GM23338 (cell line): Measurements from ENCODE around the gene PIGR. TPM values are rescaled to one million over a fixed set of nuclear protein-coding genes. Genes with fewer than 3 reads are reported as not detected.

Source experiments
- ATAC-seq: fragments of 200-7000 bp; cut with Tn5 transposase; 3 replicates; pipeline ENCODE4 v1.9.1; 2020
- DNase-seq: peaks from one replicate; pipeline ENCODE4 v3.0.0-alpha.2; 2015; ENCODE audit warnings: low spot score
- H2AFZ ChIP-seq: fragments of 200-600 bp; sonication (generic); 2 replicates; pipeline ENCODE4 v1.8.0; 2016; ENCODE audit warnings: antibody characterized with exemption, mild to moderate bottlenecking, moderate library complexity
- H3F3A ChIP-seq: fragments of 200-600 bp; sonication (generic); replicated peaks from 2 replicates; pipeline ENCODE4 v1.8.0; 2017; ENCODE audit warnings: antibody characterized with exemption, mixed run types, low read depth
- H3K27ac ChIP-seq: fragments of 200-600 bp; sonication (generic); 2 replicates; pipeline ENCODE4 v1.6.1; 2016; ENCODE audit warnings: low read depth
- H3K27me3 ChIP-seq: fragments of 200-600 bp; sonication (generic); 2 replicates; pipeline ENCODE4 v1.8.0; 2016; ENCODE audit warnings: mild to moderate bottlenecking, mixed run types, moderate library complexity; ENCODE audit not compliant: insufficient read depth
- H3K36me3 ChIP-seq: fragments of 200-600 bp; sonication (generic); 2 replicates; pipeline ENCODE4 v1.8.0; 2016; ENCODE audit warnings: mild to moderate bottlenecking; ENCODE audit not compliant: insufficient read depth
- H3K4me1 ChIP-seq: fragments of 200-600 bp; sonication (generic); 2 replicates; pipeline ENCODE4 v1.8.0; 2016; ENCODE audit warnings: mild to moderate bottlenecking, moderate library complexity; ENCODE audit not compliant: insufficient read depth
- H3K4me2 ChIP-seq: fragments of 200-600 bp; sonication (generic); 2 replicates; pipeline ENCODE4 v1.7.1; 2017; ENCODE audit warnings: mixed run types
- H3K4me3 ChIP-seq: fragments of 200-600 bp; sonication (generic); 2 replicates; pipeline ENCODE4 v1.6.1; 2016; ENCODE audit warnings: mixed run types
- H3K79me2 ChIP-seq: fragments of 200-600 bp; sonication (generic); replicated peaks from 2 replicates; pipeline ENCODE4 v1.8.0; 2017; ENCODE audit warnings: mild to moderate bottlenecking; ENCODE audit not compliant: insufficient read depth
- H3K9me2 ChIP-seq: fragments of 200-600 bp; sonication (generic); 2 replicates; pipeline ENCODE4 v1.8.0; 2017; ENCODE audit not compliant: insufficient read depth
- H4K20me1 ChIP-seq: fragments of 200-600 bp; sonication (generic); replicated peaks from 2 replicates; pipeline ENCODE4 v1.8.0; 2017; ENCODE audit warnings: mild to moderate bottlenecking; ENCODE audit not compliant: insufficient read depth
- H3K27ac Mint-ChIP-seq: 2 replicates; pipeline ENCODE4 v1.8.0; 2020; ENCODE audit warnings: inconsistent platforms, mild to moderate bottlenecking, moderate library complexity, mixed read lengths
- H3K27me3 Mint-ChIP-seq: 3 replicates; pipeline ENCODE4 v1.8.0; 2022; ENCODE audit warnings: low read depth, mild to moderate bottlenecking, moderate library complexity, mixed read lengths, inconsistent platforms; ENCODE audit not compliant: insufficient read depth, poor library complexity
- H3K36me3 Mint-ChIP-seq: 3 replicates; pipeline ENCODE4 v1.8.0; 2021; ENCODE audit warnings: low read depth, mild to moderate bottlenecking, inconsistent platforms, moderate library complexity, mixed read lengths
- H3K4me1 Mint-ChIP-seq: 3 replicates; pipeline ENCODE4 v1.8.0; 2020; ENCODE audit warnings: mild to moderate bottlenecking, inconsistent platforms, mixed read lengths
- H3K4me3 Mint-ChIP-seq: 3 replicates; pipeline ENCODE4 v1.8.0; 2021; ENCODE audit warnings: moderate library complexity, mild to moderate bottlenecking, inconsistent platforms, mixed read lengths
- H3K9me3 Mint-ChIP-seq: 3 replicates; pipeline ENCODE4 v1.8.0; 2020; ENCODE audit warnings: moderate library complexity, mild to moderate bottlenecking, inconsistent platforms, mixed read lengths
- EZH2 ChIP-seq: fragments of 200-600 bp; sonication (generic); IDR thresholded peaks from one replicate; pipeline ENCODE4 v1.8.0; 2017; ENCODE audit warnings: antibody characterized with exemption, mild to moderate bottlenecking, low read depth; ENCODE audit not compliant: unreplicated experiment
- NANOG ChIP-seq: IDR thresholded peaks from 2 replicates; pipeline ENCODE4 v1.6.1; 2016; ENCODE audit warnings: antibody characterized with exemption, borderline replicate concordance
- ZNF114 ChIP-seq: fragments of 250-450 bp; sonication (Bioruptor Pico); IDR thresholded peaks from 2 replicates; pipeline ENCODE4 v1.5.0; 2020; ENCODE audit warnings: mild to moderate bottlenecking, moderate library complexity
- ZNF331 ChIP-seq: fragments of 250-450 bp; sonication (Bioruptor Pico); IDR thresholded peaks from 2 replicates; pipeline ENCODE4 v1.5.0; 2020; ENCODE audit warnings: low read depth, mild to moderate bottlenecking, moderate library complexity
- polyA plus RNA-seq: library from polyadenylated mRNA; unstranded; fragments of >200 nt; fragmentation: Nextera tagmentation; extraction: Ambion mirVana; gene quantifications from 2 replicates; pipeline ENCODE4 v1.2.1, GENCODE V29; 2016
- total RNA-seq: library from RNA; depleted of rRNA; stranded (reverse); fragments of >200 nt; shearing (Covaris generic); gene quantifications from 2 replicates; pipeline ENCODE4 v1.2.3, GENCODE V29; 2014
- TF ChIP-seq, protein P1 (sequence below): IDR thresholded peaks from one replicate; pipeline ENCODE4 v1.6.1; 2018; ENCODE audit warnings: antibody characterized with exemption; ENCODE audit not compliant: unreplicated experiment
- TF ChIP-seq, protein P2 (sequence below): IDR thresholded peaks from 2 replicates; pipeline ENCODE4 v1.6.1; 2016; ENCODE audit warnings: antibody characterized with exemption
- TF ChIP-seq, protein P3 (sequence below): fragments of 250-450 bp; sonication (Bioruptor Pico); IDR thresholded peaks from 2 replicates; pipeline ENCODE4 v1.5.0; 2020; ENCODE audit warnings: mild to moderate bottlenecking, moderate library complexity

PIGR gene
- total and polyA plus RNA-seq, 2 experiments from 2014 or later, result not detected

- H3K27ac Mint-ChIP-seq, result no peak overlapping the region
- no peaks in the 10 kb centered on the region for H3F3A ChIP-seq
- H3K4me2 ChIP-seq, result no peak overlapping the region
- H3K79me2 ChIP-seq, result no peaks in the 10 kb centered on the region
- H3K4me3 ChIP-seq, result no peak overlapping the region
- no peak for ATAC-seq
- no peaks in the 10 kb centered on the region for H3K9me3 Mint-ChIP-seq
- H3K36me3 Mint-ChIP-seq, result no peaks in the 10 kb centered on the region
- no peak overlapping the region for H2AFZ ChIP-seq
- peaks cover 5% of the 10 kb centered on the region; the same call in 1 of the 2 replicates for H3K9me2 ChIP-seq
- H3K4me1 Mint-ChIP-seq, result no peaks in the 10 kb centered on the region
- H3K4me1 ChIP-seq, result no peaks in the 10 kb centered on the region
- no peaks in the 10 kb centered on the region for H4K20me1 ChIP-seq
- TF ChIP-seq, protein P1, sequence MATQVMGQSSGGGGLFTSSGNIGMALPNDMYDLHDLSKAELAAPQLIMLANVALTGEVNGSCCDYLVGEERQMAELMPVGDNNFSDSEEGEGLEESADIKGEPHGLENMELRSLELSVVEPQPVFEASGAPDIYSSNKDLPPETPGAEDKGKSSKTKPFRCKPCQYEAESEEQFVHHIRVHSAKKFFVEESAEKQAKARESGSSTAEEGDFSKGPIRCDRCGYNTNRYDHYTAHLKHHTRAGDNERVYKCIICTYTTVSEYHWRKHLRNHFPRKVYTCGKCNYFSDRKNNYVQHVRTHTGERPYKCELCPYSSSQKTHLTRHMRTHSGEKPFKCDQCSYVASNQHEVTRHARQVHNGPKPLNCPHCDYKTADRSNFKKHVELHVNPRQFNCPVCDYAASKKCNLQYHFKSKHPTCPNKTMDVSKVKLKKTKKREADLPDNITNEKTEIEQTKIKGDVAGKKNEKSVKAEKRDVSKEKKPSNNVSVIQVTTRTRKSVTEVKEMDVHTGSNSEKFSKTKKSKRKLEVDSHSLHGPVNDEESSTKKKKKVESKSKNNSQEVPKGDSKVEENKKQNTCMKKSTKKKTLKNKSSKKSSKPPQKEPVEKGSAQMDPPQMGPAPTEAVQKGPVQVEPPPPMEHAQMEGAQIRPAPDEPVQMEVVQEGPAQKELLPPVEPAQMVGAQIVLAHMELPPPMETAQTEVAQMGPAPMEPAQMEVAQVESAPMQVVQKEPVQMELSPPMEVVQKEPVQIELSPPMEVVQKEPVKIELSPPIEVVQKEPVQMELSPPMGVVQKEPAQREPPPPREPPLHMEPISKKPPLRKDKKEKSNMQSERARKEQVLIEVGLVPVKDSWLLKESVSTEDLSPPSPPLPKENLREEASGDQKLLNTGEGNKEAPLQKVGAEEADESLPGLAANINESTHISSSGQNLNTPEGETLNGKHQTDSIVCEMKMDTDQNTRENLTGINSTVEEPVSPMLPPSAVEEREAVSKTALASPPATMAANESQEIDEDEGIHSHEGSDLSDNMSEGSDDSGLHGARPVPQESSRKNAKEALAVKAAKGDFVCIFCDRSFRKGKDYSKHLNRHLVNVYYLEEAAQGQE, result no peak
- TF ChIP-seq, protein P2, sequence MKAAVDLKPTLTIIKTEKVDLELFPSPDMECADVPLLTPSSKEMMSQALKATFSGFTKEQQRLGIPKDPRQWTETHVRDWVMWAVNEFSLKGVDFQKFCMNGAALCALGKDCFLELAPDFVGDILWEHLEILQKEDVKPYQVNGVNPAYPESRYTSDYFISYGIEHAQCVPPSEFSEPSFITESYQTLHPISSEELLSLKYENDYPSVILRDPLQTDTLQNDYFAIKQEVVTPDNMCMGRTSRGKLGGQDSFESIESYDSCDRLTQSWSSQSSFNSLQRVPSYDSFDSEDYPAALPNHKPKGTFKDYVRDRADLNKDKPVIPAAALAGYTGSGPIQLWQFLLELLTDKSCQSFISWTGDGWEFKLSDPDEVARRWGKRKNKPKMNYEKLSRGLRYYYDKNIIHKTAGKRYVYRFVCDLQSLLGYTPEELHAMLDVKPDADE, result no peak
- TF ChIP-seq ZNF331 (CRISPR knock-in tag), result no peak
- TF ChIP-seq, protein P3, sequence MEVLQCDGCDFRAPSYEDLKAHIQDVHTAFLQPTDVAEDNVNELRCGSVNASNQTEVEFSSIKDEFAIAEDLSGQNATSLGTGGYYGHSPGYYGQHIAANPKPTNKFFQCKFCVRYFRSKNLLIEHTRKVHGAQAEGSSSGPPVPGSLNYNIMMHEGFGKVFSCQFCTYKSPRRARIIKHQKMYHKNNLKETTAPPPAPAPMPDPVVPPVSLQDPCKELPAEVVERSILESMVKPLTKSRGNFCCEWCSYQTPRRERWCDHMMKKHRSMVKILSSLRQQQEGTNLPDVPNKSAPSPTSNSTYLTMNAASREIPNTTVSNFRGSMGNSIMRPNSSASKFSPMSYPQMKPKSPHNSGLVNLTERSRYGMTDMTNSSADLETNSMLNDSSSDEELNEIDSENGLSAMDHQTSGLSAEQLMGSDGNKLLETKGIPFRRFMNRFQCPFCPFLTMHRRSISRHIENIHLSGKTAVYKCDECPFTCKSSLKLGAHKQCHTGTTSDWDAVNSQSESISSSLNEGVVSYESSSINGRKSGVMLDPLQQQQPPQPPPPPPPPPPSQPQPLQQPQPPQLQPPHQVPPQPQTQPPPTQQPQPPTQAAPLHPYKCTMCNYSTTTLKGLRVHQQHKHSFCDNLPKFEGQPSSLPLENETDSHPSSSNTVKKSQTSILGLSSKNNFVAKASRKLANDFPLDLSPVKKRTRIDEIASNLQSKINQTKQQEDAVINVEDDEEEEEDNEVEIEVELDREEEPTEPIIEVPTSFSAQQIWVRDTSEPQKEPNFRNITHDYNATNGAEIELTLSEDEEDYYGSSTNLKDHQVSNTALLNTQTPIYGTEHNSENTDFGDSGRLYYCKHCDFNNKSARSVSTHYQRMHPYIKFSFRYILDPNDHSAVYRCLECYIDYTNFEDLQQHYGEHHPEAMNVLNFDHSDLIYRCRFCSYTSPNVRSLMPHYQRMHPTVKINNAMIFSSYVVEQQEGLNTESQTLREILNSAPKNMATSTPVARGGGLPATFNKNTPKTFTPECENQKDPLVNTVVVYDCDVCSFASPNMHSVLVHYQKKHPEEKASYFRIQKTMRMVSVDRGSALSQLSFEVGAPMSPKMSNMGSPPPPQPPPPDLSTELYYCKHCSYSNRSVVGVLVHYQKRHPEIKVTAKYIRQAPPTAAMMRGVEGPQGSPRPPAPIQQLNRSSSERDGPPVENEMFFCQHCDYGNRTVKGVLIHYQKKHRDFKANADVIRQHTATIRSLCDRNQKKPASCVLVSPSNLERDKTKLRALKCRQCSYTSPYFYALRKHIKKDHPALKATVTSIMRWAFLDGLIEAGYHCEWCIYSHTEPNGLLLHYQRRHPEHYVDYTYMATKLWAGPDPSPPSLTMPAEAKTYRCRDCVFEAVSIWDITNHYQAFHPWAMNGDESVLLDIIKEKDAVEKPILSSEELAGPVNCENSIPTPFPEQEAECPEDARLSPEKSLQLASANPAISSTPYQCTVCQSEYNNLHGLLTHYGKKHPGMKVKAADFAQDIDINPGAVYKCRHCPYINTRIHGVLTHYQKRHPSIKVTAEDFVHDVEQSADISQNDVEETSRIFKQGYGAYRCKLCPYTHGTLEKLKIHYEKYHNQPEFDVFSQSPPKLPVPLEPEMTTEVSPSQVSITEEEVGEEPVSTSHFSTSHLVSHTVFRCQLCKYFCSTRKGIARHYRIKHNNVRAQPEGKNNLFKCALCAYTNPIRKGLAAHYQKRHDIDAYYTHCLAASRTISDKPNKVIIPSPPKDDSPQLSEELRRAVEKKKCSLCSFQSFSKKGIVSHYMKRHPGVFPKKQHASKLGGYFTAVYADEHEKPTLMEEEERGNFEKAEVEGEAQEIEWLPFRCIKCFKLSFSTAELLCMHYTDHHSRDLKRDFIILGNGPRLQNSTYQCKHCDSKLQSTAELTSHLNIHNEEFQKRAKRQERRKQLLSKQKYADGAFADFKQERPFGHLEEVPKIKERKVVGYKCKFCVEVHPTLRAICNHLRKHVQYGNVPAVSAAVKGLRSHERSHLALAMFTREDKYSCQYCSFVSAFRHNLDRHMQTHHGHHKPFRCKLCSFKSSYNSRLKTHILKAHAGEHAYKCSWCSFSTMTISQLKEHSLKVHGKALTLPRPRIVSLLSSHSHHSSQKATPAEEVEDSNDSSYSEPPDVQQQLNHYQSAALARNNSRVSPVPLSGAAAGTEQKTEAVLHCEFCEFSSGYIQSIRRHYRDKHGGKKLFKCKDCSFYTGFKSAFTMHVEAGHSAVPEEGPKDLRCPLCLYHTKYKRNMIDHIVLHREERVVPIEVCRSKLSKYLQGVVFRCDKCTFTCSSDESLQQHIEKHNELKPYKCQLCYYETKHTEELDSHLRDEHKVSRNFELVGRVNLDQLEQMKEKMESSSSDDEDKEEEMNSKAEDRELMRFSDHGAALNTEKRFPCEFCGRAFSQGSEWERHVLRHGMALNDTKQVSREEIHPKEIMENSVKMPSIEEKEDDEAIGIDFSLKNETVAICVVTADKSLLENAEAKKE (CRISPR knock-in tag), result no peak
- TF ChIP-seq ZNF114, result no peak
- no peak for TF ChIP-seq NANOG
- no peak for TF ChIP-seq EZH2
- peaks cover 3% of the 10 kb centered on the region for H3K27me3 Mint-ChIP-seq
- DNase-seq, result no peak
- H3K36me3 ChIP-seq, result no peaks in the 10 kb centered on the region
- H3K4me3 Mint-ChIP-seq, result no peak overlapping the region
- H3K27ac ChIP-seq, result no peak overlapping the region
- no peaks in the 10 kb centered on the region for H3K27me3 ChIP-seq
Observed at GRCh38 chr1:206949641-206950040, 3.4 kb upstream of the PIGR start.
